ENCODE results near the gene ZNF789.
"Not testable (repeated sequence)": the region's sequence is repeated elsewhere in the genome, so short reads cannot be mapped to it uniquely, and the experiment has no call there.

Gene ZNF789

DNA sequence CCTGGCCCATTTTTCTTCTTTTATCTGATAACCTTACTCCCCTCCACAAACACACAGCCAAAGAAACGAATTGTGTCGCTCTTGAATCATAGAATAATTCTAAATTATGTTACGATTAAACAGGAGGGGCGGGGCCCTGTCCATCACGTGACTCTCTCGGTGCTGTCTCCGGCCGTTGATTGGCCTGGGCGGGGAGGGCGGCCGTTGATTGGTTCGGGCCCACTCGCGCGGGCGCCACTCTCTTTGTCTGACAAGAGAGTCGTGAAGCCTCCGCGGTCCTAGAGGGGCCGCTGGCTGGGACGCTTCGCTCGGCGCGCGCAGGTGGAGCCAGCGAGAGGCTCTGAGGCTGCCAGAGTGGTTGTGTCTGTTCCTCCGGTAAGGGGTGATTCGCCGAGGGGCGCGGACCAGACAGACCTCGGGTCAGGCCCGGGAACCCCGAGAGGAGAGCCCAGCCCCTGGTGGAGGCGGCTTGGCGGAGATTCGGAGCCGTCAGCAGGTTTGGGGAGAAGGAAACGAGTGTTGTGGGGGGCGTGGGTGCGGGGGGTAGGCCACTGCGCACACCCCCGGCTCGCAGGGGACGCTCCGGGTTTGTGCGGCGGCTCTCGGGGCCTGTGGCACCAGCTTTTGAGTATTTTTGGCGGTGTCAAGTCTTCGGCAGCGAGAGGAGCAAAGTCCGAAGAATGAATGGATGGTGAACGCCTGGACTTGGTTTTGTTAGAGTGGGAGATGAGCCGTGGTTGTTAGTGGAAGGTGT, at the start of gene ZNF789:
Gene ZNF789, plus strand, starts transcription at position 330 of the 754 bp plus-strand sequence. CDS start 3,567 bp downstream, outside the sequence.
- peak; percentile 70 to 91 for DNase-seq

- DNase-seq: no peak
Measured at GRCh38 chr7:99424932-99425730, 47.6 kb upstream of the ZNF789 start.

DNA sequence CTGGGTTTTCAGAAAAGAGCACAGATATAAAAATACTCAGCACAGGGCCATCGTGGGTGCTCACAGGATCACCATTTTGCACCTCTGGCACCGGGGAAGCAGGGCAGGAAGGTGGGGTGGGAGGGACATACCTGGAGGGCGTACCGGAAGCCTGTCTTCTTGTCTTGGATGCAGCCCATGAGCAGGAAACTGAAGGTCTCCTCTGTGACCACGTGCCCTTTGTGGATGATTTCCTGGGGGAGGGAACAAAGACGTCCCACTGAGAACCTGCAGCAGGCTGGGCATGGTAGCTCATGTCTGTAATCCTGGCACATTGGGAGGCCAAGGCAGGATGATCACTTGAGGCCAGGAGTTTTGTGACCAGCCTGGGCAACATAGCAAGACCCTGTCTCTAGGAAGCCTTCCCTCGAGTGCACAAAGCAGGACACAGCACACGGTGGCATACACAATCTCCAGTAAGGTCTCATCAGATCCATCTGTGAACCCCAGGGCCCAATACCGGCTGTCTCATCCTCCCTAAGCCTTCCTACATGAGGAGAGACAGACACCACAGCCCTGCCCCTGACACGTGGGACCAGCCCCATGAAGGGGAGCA, 43.6 kb upstream of the ZNF789 start:
- DNase-seq: no peak

GRCh38 chr7:99429756-99430155, 42.9 kb upstream of the ZNF789 start:
- DNase-seq: no peak

GRCh38 chr7:99431756-99432540, 40.7 kb upstream of the ZNF789 start:
- not testable (repeated sequence) for DNase-seq

DNA sequence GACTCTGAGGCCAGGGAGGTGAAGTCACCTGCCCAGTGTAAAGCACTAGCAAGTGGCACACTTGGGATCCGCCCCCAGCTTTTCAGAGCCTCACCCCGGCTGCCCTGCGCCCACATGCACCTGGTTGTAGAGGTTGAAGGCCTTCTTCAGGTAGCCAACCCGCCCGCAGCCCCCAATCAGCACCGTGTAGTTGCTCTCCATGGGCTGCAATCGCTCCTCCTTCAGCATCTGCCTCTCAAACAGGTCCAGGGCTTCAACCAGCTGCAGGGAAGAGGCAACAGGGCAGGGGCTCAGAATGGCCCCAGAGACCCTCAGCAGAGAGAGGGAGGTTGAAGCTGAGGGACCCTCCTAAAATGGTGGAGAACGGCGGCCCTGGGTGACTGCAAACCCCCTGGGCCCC, 39.5 kb upstream of the ZNF789 start:
- DNase-seq: no peak

DNA sequence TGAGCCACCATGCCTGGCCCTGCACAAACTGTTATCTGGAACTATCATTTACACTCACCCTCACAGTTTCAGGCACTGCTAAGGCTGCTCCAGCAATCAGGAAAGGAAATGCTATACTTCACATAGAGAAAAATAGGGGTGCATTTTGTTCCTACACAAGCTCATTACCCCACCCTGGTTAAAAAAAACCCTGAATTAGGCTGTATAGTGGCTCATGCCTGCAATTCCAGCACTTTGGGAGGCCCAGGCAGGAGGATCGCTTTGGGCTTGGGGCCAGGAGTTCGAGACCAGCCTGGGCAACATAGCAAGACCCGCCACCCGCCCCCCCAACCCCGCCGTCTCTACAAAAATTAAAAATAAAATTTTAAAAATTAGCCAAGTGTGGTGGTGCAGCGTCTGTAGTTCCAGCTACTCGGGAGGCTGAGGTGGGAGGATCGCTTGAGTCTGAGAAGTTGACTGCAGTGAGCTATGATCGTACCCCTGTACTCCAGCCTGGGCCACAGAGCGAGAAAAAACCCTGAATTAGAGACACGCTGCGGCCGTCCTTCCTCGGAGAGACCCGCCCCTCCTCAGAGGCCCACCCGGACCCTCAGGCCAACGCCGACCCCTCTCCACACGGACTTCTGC, 34.6 kb upstream of the ZNF789 start:
- DNase-seq: no peak

- DNase-seq: peak; percentile 74 to 88
Measured at GRCh38 chr7:99438573-99439480, 33.9 kb upstream of the ZNF789 start, which contains the start of the genes CPSF4 and PTCD1. TSS of gene CPSF4 (plus strand) at chr7:99438943. CDS start at chr7:99439083, 140 bp downstream. TSS of gene PTCD1 (minus strand) at chr7:99438798. CDS start at chr7:99435242, 3,556 bp downstream.

DNA sequence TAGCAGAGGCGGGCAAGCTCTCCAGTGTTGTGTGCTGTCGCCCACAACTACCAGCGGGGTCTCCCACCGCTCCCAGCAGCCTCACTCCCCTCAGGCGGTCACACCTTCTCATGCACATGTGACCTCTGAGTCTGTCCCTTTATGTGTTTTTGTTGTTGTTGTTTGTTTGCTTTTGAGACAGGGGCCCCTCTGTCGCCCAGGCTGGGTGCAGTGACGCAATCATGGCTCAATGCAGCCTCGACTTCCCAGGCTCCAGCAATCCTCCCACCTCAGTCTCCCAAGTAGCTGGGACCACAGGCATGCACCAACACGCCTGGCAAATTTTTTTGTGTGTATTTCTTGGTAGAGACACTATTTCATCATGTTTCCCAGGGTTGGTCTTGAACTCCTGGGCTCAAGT, 32.5 kb upstream of the ZNF789 start:
- DNase-seq: no peak

DNA sequence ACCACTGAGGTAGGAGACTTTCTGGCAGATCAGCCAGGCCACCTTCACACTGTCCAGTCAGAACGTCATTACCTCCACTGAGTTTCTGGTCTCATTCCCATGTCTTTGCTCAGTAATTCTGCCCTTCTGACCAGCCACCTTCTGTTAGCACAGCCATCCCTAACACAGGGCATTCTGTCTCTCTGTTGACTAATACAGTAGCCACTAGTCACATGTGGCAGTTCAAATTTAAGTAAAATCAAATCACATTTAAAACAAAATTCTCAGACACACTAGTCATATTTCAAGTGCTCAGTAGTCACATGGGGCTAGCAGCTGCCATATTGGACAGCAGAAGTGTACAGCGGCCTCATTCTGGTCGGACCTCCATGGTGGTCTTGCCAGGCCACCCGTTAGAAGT, 26.6 kb upstream of the ZNF789 start:
- no peak for DNase-seq

- no peak for DNase-seq
Measured at GRCh38 chr7:99447943-99448342, 24.7 kb upstream of the ZNF789 start.

DNA sequence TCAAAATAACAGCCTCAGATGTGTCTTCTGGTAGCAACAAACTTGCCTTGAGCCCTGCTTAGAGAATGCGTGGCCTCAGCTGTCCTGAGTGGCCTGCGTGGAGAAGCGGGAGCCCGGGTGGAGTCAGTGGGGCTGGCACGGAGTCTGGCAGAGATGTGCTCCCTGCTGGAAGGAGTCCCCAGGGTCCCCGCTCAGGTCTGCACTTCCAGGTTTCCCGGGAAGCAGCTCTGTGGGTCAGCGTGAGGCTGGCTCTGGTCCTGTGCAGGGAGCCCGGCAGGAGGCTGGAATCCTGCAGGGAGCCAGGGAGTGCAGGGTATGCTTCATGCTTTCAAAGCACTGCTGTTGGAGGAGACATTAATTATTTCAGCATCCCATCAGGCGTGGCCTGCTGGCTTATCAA, 23.8 kb upstream of the ZNF789 start:
- no peak for DNase-seq

DNA sequence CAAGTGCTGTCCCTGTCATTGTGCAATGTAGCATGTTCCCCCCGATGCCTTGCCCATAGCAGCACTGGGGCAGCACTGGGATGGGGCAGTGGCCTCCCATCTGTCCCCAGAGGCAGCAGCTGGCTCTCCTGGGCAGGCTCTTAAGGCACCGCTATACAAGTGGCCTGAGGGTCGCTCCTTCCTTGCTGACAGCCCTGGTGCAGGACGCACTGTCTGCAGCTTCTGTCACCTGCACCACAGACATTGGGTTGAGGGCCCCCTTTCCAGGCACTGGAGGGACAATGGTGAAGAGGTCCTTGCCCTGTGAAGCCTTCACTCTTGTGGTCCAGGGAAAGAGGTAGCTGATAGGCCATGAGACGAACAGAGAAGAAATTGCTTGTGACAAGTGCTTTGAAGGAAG, 23.4 kb upstream of the ZNF789 start:
- DNase-seq: no peak

DNA sequence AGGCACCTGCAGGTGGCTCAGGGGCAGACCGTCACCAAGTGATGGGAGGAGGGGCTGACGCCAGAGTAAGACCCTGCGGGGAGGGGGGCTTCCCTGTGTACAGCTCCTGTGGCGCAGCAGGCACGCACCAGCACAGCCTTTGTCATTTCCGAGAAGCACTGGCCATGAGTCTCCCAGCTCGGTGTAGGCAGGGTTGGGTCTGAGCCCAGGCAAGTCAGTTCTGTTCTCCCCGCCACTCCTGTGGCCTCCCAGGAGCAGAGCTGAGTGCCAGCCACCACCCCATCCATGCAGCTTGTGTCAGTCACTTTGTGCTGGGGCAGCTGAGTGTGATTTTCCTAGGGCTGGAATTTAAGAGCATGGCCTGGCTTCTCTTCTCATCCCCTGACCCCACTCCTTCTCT, 20.8 kb upstream of the ZNF789 start:
- DNase-seq: no peak

GRCh38 chr7:99452541-99452940, 20.1 kb upstream of the ZNF789 start:
- DNase-seq: no peak

GRCh38 chr7:99453105-99453504, 19.6 kb upstream of the ZNF789 start:
- no peak for DNase-seq

DNA sequence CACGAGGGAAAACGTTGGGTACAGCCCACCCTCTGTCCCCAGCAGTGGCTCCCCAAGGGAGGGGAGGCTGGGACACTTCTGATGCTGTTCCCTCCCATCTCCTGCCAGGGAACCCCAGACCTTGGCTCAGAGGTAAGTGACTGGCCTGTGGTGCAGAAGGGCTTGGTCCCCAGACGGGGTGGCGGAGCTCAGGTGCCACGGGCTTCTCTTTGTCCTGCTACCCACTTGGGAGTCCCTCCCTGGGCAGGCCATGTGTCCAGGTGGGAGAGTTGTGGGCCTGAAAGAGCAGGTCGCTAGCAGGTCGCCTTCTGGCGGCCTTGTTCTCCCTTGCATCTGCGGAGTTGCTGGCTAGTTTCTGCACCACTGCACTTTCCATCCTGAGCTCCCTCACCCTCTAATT, 16.8 kb upstream of the ZNF789 start:
- no peak for DNase-seq

GRCh38 chr7:99456288-99456687, 16.4 kb upstream of the ZNF789 start:
- no peak for DNase-seq

GRCh38 chr7:99457050-99457649, 15.5 kb upstream of the ZNF789 start:
- no peak for DNase-seq

DNA sequence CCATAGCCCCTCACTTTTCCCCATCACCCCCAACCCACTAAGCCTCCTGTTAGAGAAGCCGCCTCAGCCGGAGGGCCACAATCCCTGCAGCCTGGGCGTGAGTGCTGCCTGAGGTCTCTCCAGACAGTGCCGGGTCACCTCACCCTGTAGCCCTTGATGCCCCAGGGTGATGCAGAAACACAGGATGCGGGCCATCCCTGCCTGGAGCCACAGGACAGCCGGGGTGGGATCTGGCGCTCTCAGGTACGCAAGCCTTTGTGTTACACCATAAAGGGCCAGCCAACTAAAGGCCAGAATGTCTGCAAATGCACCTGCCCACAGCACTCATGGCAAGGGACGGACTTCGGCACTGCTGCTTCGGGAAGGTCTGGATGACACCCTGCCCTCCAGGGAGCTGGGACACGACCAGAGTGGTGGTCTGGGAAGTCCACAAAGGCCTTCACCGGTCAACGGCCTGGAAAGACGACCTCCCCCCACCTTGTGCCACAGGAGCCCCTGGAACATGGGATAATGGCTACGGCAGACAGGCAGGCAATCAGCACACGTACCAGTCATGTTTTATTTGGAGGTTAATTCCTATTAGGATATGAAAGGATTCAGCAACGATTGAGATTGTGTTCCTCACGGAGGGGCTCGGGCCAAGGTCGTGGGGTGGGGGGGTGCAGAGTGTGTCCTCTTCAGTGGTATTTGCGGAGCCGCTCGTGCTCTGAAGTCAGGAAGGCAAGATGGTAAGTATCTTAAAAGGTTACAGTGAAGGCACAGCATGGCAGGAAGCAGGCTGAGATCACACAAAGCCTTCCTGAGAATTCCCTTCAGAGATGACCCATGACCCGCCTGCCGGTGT, 14.8 kb upstream of the ZNF789 start:
- DNase-seq: no peak
